ENCODE data around the gene SREK1IP1.

SREK1IP1 gene

GRCh38 chr5:64784451-64785025 lies 16.0 kb upstream of the SREK1IP1 start:
- TF ChIP-seq FOXP2 (optimal IDR thresholded peaks at IDR 0.05; ENCODE audit: borderline replicate concordance, extremely low read depth, extremely low read length, insufficient read depth) (no peak), REST (IDR thresholded peaks at IDR 0.05; ENCODE audit: insufficient read depth in 1 of 2, low read depth in 2 of 2, low read length in 2 of 2) (no peak), SIN3A (IDR thresholded peaks at IDR 0.05; ENCODE audit: borderline replicate concordance, insufficient read depth, low read length) (no peak), POLR2AphosphoS5 (IDR thresholded peaks at IDR 0.05; ENCODE audit: low read depth, low read length) (no peak), TAF1 (IDR thresholded peaks at IDR 0.05; ENCODE audit: borderline replicate concordance, insufficient read depth, low read length) (no peak)

GRCh38 chr5:64775291-64775690 lies 6.8 kb upstream of the SREK1IP1 start:
- TF ChIP-seq FOXP2 (optimal IDR thresholded peaks at IDR 0.05; ENCODE audit: borderline replicate concordance, extremely low read depth, extremely low read length, insufficient read depth), result no peak
- TF ChIP-seq REST (IDR thresholded peaks at IDR 0.05; ENCODE audit: insufficient read depth in 1 of 2, low read depth in 2 of 2, low read length in 2 of 2), result no peak
- no peak for TF ChIP-seq SIN3A (IDR thresholded peaks at IDR 0.05; ENCODE audit: borderline replicate concordance, insufficient read depth, low read length)
- no peak for TF ChIP-seq TAF1 (IDR thresholded peaks at IDR 0.05; ENCODE audit: borderline replicate concordance, insufficient read depth, low read length)
- TF ChIP-seq POLR2AphosphoS5 (IDR thresholded peaks at IDR 0.05; ENCODE audit: low read depth, low read length), result no peak

GRCh38 chr5:64773533-64773932 lies 5.0 kb upstream of the SREK1IP1 start:
- TF ChIP-seq POLR2AphosphoS5 (IDR thresholded peaks at IDR 0.05; ENCODE audit: low read depth, low read length), result no peak
- TF ChIP-seq REST (IDR thresholded peaks at IDR 0.05; ENCODE audit: insufficient read depth in 1 of 2, low read depth in 2 of 2, low read length in 2 of 2), result no peak
- TF ChIP-seq SIN3A (IDR thresholded peaks at IDR 0.05; ENCODE audit: borderline replicate concordance, insufficient read depth, low read length), result no peak
- TF ChIP-seq TAF1 (IDR thresholded peaks at IDR 0.05; ENCODE audit: borderline replicate concordance, insufficient read depth, low read length), result no peak
- no peak for TF ChIP-seq FOXP2 (optimal IDR thresholded peaks at IDR 0.05; ENCODE audit: borderline replicate concordance, extremely low read depth, extremely low read length, insufficient read depth)

- TF ChIP-seq TAF1 (IDR thresholded peaks at IDR 0.05; ENCODE audit: borderline replicate concordance, insufficient read depth, low read length) (no peak), POLR2AphosphoS5 (IDR thresholded peaks at IDR 0.05; ENCODE audit: low read depth, low read length) (no peak), SIN3A (IDR thresholded peaks at IDR 0.05; ENCODE audit: borderline replicate concordance, insufficient read depth, low read length) (no peak), REST (IDR thresholded peaks at IDR 0.05; ENCODE audit: insufficient read depth in 1 of 2, low read depth in 2 of 2, low read length in 2 of 2) (no peak), FOXP2 (optimal IDR thresholded peaks at IDR 0.05; ENCODE audit: borderline replicate concordance, extremely low read depth, extremely low read length, insufficient read depth) (no peak)
Observed at GRCh38 chr5:64771736-64772135, 3.2 kb upstream of the SREK1IP1 start.

Measured in PFSK-1 (cell line).